Fibroblast of gingiva (primary cell): ENCODE results near the gene ABCC4.

Experiments used
- DNase-seq: peaks from one replicate; pipeline ENCODE4 v3.0.0-alpha.2; 2011; ENCODE audit warnings: low read depth

The ABCC4 gene

DNA sequence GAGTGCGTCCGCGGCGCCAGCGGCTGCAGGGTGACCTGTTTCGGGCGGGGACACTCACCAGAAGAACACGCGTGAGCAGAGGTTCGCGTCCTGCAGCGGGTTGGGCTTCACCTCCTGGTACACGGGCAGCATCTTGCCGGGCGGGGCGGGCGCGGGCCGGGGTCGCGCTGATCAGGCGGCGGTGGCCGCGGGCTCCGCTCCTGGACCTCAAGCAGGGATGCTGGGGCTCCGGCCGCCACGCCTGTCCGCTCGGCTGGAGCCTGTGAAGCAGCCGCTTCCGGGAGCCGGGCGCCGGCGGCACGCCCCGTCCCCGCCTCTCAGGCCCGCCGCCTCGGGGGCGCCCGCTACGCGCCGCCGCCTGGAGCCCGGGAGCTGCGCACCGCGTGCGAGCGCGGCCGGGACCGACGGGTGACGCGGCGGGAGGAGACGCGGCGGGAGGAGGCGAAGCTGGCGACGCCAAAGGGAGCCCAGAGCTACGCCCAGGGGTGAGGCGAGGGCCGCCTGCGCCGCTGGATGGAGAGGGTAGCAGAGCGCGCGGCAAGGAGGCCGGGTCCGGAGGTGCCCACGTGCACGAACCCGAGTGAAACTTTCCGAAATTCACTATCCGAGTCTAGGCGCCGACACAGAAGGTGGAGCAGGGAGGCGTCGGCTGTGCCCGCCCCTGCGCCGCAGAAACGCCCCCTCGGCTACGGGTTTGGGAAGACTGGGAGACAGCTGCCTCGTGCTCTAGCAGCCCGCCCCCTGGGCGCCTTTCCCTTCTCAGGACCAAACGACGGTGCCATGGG lies at the start of gene ABCC4:
ABCC4 (minus strand) TSS at position 269 of the 785 bp plus-strand sequence; CDS start at position 132, 137 bp downstream.
- DNase-seq = peak; percentile 72

DNA sequence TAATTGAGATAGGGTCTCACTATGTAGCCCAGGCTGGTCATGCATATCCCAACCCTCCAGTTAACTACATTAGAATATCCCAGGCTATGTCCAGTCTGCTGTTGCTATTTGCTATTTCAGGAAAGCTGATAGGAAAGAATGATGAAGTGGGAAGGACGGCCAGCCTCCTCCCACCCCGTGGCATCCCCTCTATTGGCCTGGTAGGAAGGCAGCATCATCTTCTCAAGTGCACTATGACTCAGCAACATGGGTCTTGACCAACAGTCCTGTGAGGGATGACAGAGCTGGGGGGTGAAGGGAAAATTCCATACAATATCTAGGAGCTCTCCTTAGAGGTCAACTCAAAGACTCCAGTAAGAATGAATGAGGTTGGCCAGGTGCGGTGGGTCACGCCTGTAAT lies 48.0 kb upstream of the ABCC4 start:
- DNase-seq = no peak

DNA sequence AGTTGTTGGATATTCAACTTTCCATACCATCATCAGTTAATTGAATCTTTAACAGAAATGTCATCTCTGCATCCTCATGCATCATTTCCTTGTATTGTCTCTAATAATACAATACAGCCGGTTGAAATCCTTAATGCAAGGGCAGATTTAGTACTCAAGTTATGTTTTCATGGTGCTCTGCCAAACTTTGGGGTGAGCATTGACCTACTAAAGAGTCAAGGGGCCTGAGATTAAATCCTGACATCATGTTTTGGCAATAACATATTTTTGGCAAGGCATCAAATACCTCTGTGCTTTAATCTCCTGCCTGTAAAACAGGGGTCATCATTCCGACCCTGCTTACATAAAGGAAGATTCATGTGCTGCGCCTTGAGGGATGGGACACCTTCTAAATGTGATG lies 42.7 kb upstream of the ABCC4 start:
- DNase-seq = no peak

DNA sequence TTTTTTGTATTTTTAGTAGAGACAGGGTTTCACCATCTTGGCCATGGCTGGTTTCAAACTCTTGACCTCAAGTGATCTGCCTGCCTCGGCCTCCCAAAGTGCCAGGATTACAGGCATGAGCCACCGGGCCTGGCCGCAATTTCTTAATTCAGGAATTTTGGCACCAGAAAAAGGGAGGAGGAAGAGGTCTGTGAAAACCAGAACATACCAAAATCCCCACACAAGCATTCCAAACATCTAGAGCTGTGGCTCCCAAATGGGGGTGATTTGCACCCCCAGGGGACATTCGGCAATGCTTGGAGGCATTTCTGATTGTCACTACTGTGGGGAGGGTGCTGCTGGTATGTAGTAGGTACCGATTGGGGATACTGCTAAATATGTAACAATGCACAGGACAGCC lies 40.2 kb upstream of the ABCC4 start:
- peak; percentile 50 for DNase-seq

DNA sequence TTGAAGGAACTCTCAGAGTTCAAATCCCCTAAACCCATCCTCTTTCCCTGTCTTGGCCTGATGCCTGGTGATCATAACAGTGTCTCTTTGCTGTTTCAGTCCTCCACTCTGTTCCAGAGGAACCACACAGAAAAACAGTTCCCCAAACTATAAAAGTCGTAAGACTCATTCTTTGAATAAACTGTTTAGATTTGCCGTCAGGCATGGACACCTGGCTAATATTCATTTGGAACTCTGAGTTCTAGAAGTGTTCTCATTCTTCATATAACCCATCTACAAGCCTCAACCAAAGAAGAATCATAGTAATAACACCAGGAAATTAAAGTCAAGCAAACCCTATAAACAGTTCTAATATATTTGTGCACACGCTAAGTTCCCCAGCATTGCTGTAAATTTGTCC lies 37.7 kb upstream of the ABCC4 start:
- no peak for DNase-seq

- DNase-seq = no peak
These were observed 36.3 kb upstream of the ABCC4 start for GRCh38 chr13:95337597-95337996.

- no peak for DNase-seq
These were observed 34.4 kb upstream of the ABCC4 start for GRCh38 chr13:95335667-95336066.

DNA sequence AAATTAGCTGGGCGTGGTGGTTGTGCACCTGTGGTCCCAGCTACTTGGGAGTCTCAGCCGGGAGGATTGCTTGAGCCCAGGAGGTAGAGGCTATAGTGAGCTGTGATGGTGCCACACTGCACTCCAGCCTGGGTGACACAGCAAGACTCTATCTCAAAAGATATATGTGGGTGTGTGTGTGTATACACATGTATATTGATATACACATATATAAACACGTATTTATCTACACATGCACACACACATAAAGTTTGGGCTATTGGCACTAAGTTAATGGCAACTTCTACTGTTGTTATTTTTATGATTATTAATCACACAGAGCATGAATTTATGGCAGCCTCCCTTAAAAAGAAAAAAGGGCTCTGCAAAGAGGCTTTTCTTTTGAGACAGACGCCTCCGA lies 27.1 kb upstream of the ABCC4 start:
- no peak for DNase-seq

- no peak for DNase-seq
These were observed 25.9 kb upstream of the ABCC4 start for GRCh38 chr13:95327190-95327589.

DNA sequence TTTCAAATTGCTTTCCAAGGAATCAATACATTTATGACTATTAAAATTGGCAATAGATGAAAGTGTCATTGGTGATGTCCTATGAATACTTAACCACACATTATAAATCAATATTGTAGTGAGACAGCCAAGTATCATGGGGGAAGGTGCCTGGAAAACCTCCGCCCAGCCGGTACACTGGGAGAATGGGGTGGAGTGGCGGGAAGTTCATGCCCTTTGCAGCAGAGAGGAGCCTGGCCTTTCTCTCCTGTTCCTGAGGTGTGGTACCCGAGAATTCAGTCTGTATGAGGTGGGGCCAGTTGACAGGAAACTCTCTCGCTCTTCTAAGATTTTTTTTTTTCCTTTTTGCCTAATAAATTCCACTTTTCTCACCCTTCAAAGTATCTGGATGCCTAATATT lies 25.4 kb upstream of the ABCC4 start:
- no peak for DNase-seq

DNA sequence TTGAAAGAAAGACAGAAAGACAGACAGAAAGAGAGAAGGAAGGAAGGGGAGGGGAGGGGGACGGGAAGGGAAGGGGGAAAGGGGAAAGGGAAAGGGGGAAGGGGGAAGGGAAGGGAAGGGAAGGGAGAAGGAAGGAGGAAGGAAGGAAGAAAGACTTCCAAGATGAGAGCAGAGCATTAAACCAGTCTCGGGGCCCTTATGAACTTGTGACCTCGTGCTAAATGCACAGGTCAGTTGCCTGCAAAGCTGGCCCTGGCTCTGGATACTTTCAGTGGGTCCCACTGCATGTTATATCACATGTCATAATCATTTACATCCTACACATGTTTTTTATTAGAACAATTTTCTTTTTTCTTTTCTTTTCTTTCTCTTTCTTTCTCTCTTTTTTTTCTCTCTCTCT lies 24.2 kb upstream of the ABCC4 start:
- DNase-seq = no peak

GRCh38 chr13:95323930-95324662 lies 22.8 kb upstream of the ABCC4 start:
- DNase-seq = no peak

- DNase-seq = no peak
These were observed 18.5 kb upstream of the ABCC4 start for GRCh38 chr13:95319551-95320274.

DNA sequence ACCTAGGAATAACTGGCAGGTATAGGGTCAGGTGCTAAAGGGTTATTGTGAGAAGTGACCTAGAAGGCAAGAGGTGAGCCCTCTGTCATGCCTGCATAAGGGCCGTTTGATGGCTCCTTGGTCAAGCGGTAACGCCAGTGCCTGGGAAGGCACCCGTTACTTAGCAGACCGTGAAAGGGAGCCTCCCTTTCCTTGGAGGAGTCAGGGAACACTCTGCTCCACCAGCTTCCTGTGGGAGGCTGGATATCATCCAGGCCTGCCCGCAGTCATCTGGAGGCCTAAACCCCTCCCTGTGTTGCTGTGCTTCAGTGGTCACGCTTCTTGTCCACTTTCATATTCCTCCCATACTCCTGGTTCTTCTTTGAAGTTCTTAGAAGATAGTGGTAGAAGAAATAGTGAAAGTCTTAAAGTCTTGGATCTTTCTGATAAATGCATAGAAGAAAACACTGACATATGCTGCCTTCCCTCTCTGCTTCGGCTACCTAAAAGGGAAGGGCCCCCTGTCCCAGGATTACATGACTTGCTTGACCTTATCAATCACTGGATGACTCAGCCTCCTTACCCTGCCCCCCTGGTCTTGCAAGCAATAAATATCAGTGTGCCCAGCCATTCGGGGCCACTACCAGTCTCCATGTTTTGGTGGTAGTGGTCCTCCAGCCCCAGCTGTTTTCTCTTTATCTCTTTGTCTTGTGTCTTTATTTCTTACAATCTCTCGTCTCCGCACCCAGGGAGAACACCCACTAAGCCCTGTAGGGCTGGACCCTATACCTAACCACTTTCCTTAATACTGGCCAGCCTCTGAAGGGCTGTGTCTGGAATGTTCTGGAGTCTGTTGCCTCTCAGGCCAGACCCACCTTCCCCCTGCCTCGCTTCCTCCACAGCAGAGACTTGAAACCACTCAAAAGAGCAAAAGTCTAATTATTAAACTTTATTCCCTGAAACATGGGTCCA lies 16.1 kb upstream of the ABCC4 start:
- no peak for DNase-seq

GRCh38 chr13:95315752-95316151 lies 14.5 kb upstream of the ABCC4 start:
- DNase-seq = no peak

DNA sequence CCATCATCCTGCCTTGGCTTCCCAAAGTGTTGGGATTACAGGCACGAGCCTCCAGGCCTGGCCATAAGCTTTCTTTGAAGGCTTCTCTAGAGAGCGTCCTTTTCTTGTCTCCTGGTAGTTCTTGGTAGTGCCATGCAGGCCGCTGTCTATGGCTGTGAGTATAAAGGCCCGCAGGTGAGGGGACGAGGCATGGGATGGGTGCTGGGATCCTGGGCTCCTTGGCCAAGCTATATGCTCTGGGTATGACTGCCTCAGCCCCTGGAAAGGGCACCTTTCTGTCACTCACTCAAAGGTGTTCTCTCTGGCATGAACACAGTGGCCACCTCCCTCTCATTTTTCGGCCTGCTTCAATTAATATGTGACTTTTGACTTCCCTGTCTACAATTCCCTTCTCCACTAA lies 6.3 kb upstream of the ABCC4 start:
- DNase-seq = no peak

DNA sequence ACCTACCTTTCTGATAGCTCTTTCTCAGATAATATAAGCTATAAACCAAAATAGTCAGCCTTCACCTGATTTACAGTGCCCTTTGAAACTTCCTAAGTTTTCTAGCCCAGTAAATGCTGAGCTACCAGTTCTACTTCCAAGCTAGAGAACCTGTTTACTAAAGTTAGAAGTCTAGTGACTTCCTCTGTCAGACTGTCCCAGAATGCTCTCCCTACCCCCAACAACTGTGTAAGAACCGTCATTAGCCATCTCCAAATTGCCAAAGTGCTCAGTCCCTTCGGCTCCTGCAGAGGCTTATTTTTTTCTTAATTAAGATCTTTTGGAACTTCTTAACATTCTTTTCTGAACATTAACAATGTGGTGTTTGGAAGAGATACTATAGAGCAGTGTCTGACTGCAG lies 3.2 kb upstream of the ABCC4 start:
- DNase-seq = no peak

GRCh38 chr13:95301968-95302393 lies 730 bp upstream of the ABCC4 start:
- no peak for DNase-seq

GRCh38 chr13:95300625-95301182 lies 547 bp downstream of the ABCC4 start:
- DNase-seq = peak; percentile 53

- peak; percentile 45 for DNase-seq
These were observed 2.2 kb downstream of the ABCC4 start for GRCh38 chr13:95298971-95299621.
